B cell (primary cell): Measurements from ENCODE around the gene EFCAB12.
"Not testable (repeated sequence)": the region's sequence is repeated elsewhere in the genome, so short reads cannot be mapped to it uniquely, and the experiment has no call there.

Experiments
- EZH2 ChIP-seq: IDR thresholded peaks from 2 replicates; pipeline ENCODE4 v1.6.1; 2012; ENCODE audit warnings: borderline replicate concordance, low read depth, mild to moderate bottlenecking, moderate library complexity, low read length; ENCODE audit not compliant: insufficient read depth, poor library complexity, severe bottlenecking
- TF ChIP-seq, protein P1 (sequence below): fragments of 200-600 bp; IDR thresholded peaks from one replicate; pipeline ENCODE4 v1.8.0; 2022; ENCODE audit warnings: antibody characterized with exemption, mild to moderate bottlenecking

DNA sequence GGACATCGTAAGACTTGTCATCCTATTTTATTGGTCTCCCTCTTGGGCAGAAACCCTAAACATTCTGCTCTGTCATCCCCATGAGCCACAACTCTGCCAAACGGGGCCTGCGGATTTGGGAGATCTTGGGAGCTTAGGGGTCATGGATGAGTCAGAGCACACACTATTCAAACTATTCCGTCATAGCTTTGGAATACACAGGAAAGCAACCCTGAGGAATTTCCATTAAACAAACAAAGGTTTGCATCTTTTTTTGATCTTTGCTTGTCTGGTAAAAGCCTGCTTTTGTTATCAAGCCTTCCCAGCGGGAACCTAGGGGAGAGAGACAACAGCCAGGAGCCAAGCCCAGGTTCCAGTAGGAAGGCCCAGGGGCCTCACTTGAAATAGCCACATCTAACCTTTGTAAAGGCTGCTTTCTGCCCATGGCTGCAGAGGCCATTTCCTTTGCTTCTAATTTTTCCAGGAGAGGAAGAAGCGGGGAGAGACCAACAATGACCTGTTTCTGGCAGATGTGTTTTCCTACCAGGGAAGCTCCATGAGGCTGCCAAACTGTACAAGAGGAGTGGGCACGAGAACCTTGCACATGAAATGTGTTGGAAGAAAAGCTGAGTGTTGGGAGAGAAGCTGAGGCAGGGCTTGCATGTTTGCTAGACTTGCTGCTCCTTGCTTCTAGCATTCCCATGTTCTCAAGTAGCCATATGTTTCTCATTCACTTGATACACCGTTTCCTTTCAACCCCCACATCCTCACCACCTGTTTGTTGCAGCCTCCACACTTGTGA, 39.5 kb downstream of the EFCAB12 start:
- TF ChIP-seq EZH2 = not testable (repeated sequence)
- TF ChIP-seq, protein P1, sequence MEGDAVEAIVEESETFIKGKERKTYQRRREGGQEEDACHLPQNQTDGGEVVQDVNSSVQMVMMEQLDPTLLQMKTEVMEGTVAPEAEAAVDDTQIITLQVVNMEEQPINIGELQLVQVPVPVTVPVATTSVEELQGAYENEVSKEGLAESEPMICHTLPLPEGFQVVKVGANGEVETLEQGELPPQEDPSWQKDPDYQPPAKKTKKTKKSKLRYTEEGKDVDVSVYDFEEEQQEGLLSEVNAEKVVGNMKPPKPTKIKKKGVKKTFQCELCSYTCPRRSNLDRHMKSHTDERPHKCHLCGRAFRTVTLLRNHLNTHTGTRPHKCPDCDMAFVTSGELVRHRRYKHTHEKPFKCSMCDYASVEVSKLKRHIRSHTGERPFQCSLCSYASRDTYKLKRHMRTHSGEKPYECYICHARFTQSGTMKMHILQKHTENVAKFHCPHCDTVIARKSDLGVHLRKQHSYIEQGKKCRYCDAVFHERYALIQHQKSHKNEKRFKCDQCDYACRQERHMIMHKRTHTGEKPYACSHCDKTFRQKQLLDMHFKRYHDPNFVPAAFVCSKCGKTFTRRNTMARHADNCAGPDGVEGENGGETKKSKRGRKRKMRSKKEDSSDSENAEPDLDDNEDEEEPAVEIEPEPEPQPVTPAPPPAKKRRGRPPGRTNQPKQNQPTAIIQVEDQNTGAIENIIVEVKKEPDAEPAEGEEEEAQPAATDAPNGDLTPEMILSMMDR = not testable (repeated sequence)
